Thymus (tissue), 11 donors: Measurements from ENCODE around the gene SLAMF9. TPM values are rescaled to one million over a fixed set of nuclear protein-coding genes. Genes with fewer than 3 reads are reported as not detected.

Source experiments
- DNase-seq, 9 donors: peaks; one replicate each; pipeline ENCODE4 v3.0.0-alpha.2; 2013; ENCODE audit warnings: low spot score in 9 of 9, low read depth in 6 of 9, missing footprints in 1 of 9
- H3K27ac ChIP-seq, 2 donors: one replicate each; pipeline ENCODE4 v1.5.1; 2013; ENCODE audit warnings: control low read depth in 1 of 2, low read depth in 1 of 2, low read length in 1 of 2, mild to moderate bottlenecking in 1 of 2, moderate library complexity in 1 of 2
- H3K27me3 ChIP-seq, 2 donors: one replicate each; pipeline ENCODE4 v1.5.1; 2013; ENCODE audit warnings: low read length in 1 of 2; ENCODE audit not compliant: control insufficient read depth in 2 of 2, insufficient read depth in 1 of 2
- H3K36me3 ChIP-seq, 2 donors: one replicate each; pipeline ENCODE4 v1.5.1; 2013; ENCODE audit warnings: low read length in 1 of 2, mild to moderate bottlenecking in 1 of 2, moderate library complexity in 1 of 2; ENCODE audit not compliant: control insufficient read depth in 2 of 2, insufficient read depth in 2 of 2
- H3K4me1 ChIP-seq, 2 donors: one replicate each; pipeline ENCODE4 v1.5.1; 2013; ENCODE audit warnings: low read length in 2 of 2; ENCODE audit not compliant: control insufficient read depth in 2 of 2, insufficient read depth in 2 of 2
- H3K4me3 ChIP-seq, 2 donors: one replicate each; pipeline ENCODE4 v1.5.1; 2013; ENCODE audit warnings: low read length in 2 of 2, control low read depth in 1 of 2, mild to moderate bottlenecking in 1 of 2
- H3K9me3 ChIP-seq, 2 donors: one replicate each; pipeline ENCODE4 v1.5.1; 2013; ENCODE audit warnings: low read length in 1 of 2, mild to moderate bottlenecking in 1 of 2; ENCODE audit not compliant: control insufficient read depth in 2 of 2, insufficient read depth in 1 of 2
- WGBS: extraction: QIAGEN DNeasy Blood & Tissue Kit; methylation state at CpG from one replicate; pipeline ENCODE4 v1.1.7; 2013; 5-methylcytosine and 5-hydroxymethylcytosine counted together
- polyA plus RNA-seq: library from polyadenylated mRNA; stranded (reverse); fragments of 200-250 nt; gene quantifications from one replicate; pipeline ENCODE4 v1.2.3, GENCODE V29; 2013
- total RNA-seq: library from RNA; stranded (reverse); fragments of 120-200 nt; gene quantifications from one replicate; pipeline ENCODE4 v1.2.4, GENCODE V29; 2013
- donor health status: healthy.

SLAMF9 gene
- total and polyA plus RNA-seq, 2 donors: 0.09 to 0.71 TPM

DNA sequence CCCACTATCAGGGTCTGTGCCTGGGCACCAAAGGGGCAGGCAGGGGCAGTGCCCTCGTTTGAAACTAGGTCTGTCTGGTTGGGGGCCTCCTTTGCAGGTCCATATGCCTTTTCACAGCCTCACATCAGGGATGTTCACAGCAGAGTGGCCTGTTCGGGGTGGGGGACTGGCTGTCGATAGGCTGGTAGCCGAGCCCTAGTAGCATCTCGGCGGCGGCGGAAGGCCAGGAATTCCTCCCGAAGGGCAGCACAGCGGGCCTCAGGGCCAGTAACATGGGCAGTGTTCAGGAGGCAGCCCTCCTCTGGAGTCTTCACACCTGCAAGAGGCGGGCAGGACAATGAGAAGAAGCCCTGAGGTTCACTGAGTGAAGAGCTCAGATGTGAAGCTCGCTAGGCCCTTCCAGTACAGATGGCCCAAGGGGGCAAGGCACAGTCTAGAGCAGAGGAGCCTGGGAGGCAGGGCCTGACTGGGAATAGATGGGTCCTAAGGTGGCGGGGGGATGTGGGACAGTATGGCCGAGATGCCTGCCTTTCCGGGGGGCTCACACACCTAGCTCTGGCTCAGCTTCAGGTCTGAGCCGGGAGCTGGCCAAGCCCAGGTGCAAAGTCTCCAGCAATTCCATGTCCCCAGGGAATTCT is 26.7 kb downstream of the SLAMF9 start:
- DNase-seq: no peak
- Histone ChIP-seq H3K36me3 (no peaks in the 10 kb centered on the region), H3K27ac (no peak overlapping the region), H3K27me3 (no peaks in the 10 kb centered on the region), H3K4me3 (no peak overlapping the region), H3K9me3 (no peaks in the 10 kb centered on the region), H3K4me1 (peaks cover 2 to 38% of the 10 kb centered on the region in 2 donors)
- WGBS: 95% methylated on average over 16 of the region's 16 CpGs

DNA sequence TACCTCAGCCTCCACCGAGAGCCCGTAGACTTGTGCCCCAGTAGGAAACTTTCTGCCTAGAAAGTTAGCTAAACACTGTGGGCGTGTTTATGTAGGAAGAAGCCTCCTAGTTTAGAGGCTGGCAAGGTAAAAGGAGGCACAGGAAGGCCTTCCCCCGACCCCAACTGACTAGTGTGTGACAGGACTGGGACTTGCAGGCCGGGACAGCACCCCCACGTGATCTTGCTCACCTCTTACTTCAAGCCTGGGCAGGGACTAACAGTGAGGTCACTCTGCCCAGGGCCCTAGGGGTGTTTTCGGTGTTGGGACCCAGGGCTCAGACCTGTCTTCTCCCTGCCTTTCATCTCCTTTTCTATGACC is 28.3 kb downstream of the SLAMF9 start:
- Histone ChIP-seq H3K27ac (peak overlapping the region; percentile 95), H3K9me3 (no peaks in the 10 kb centered on the region), H3K4me3 (peak overlapping the region; percentile 61 to 89), H3K36me3 (peaks cover 0 to 2% of the 10 kb centered on the region in 2 donors), H3K4me1 (peaks cover 19 to 51% of the 10 kb centered on the region in 2 donors), H3K27me3 (no peaks in the 10 kb centered on the region)
- DNase-seq: no peak
- WGBS: 13% methylated on average over 7 of the region's 7 CpGs

DNA sequence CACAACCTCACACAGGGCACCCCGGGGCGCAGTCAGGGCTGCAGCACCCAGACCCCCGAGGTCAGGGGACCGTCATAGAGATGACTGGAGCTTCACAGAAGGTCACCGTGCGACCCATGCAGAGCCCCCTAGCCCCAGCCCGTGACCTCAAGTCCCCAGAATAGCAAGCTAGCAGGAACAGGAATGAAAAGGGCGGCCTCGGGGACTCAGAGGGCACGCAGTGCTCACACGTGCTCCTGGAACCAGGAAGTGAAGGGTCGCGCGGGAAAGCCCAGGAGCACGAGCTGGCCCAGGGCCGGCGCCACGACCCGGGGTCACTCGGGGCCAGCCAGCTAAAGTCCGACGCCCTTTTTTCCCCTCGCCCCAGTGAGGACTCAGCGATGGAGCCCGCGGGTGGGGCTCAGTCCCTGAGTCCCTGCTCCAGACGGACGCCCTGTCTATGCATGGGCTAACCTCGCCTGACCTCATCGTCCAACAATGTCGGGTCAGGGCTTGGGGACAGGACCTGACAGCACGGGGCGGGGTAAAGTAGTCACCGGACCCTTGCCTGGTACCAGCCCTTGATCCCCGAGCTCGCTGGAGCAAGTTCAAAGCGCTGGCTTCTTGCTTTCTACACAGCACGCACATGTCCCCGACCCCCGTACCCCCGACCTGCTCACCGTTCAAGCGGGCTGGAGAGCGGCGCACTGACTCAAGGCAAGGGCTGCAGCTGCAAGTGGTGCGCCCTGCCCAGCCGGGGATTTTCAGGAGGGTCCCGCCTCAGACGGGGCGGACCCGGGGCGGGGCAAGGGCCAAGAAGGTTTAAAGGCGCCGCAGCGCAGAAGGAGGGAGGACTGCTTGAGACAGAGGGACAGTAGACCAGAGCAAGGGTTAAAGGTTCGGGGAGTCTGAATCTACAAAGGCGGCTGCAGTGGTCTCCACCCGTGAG is 29.0 kb downstream of the SLAMF9 start, which contains the start of gene TAGLN2:
TSS of gene TAGLN2 (minus strand) at position 717 of the 928 bp plus-strand sequence. CDS start 4,998 bp downstream, outside the sequence.
- H3K27me3 ChIP-seq: no peaks in the 10 kb centered on the region
- H3K9me3 ChIP-seq: no peaks in the 10 kb centered on the region
- WGBS: under 1% methylated on average over 58 of the region's 58 CpGs
- H3K36me3 ChIP-seq: peaks cover 5 to 9% of the 10 kb centered on the region in 2 donors
- H3K4me3 ChIP-seq: peak within 1 kb of the TSS; percentile 61 to 89
- DNase-seq: peak in 8 of 9 donors; percentile 64 to 93 (median 84)
- peak within 1 kb of the TSS; percentile 95 for H3K27ac ChIP-seq
- H3K4me1 ChIP-seq: peaks cover 25 to 57% of the 10 kb centered on the region in 2 donors

DNA sequence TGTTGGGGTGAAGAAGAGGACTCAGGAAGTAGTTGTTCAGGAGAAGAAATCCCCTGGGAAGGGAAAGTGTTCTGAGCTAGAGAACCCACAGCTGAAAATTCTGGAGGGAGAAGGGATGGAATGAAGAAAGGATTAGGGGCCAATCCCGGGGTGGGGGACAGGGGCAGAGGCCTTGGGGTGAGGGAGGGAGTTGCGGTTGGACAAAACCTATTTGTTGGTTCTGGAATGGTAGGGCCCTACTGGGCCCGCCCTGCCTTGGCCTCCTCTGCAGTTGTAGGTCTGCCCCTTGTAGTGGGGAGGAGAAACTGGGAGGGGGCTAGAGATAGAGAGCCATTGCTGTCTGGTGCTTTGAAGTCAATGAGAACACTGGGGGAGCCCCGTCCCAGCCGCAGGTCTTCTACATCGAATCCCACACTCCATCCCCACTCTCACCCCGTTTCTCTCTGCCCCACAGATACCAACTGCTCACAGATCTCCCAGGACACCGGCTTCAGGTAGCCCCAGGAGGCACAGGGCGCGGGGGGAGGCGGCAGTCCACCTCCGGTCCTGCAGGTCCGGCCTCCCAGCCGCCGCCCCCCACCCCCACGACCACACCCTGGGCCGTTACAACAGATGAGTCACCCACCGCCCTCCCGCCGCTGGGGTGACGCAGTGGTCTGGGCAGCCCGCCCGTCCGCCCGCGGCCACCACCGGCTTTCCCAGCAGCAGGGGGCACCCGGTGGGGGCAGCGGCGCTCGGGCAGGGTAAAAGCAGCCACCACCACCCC is 29.8 kb downstream of the SLAMF9 start:
- peaks cover 13 to 17% of the 10 kb centered on the region in 2 donors for H3K36me3 ChIP-seq
- under 1% methylated on average over 31 of the region's 31 CpGs for WGBS
- H3K27ac ChIP-seq: peak overlapping the region; percentile 95
- peak in 3 of 9 donors; percentile 45 to 71 (median 58) for DNase-seq
- H3K9me3 ChIP-seq: no peaks in the 10 kb centered on the region
- peaks cover 27 to 66% of the 10 kb centered on the region in 2 donors for H3K4me1 ChIP-seq
- no peaks in the 10 kb centered on the region for H3K27me3 ChIP-seq
- H3K4me3 ChIP-seq: peak overlapping the region; percentile 61 to 89

DNA sequence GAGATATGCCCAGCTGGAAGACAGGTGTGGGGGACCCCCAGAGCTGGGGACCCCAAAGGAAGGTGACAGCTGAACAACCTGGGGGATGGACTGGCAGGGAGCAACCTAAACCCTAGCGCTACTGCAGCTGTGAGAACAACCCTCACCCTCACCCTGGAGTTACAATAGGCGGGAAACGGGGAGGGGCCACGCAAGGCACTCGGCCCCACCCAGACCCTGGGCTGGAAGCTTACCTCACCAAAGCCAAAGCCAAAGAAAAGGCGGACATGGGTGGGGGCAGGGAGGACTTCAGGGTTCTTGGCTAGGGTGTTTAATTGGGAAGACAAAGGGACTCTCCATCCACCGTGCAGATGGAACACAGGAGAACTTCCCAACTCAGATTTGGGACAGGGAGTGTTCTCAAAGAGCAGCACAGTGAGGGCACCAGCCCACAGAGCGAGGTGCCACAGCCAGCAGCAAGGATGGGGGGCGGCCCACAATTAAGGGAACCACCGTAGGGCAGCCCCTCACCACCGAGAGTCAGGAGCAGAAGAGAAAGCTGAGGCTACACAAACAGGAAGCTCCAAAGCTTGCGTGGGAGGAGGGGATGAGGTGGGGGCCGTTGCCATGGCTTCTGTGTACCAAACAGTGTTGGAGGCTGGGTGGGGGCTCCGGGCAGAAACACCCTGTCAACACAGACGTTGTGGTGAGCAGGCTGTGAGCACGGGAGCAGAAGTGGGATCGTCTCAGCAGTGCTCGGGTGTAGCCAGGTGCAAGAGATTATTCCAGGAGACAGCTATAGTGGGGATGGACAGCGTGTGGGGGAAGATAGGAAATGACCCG is 30.6 kb downstream of the SLAMF9 start:
- Histone ChIP-seq H3K36me3 (peaks cover 21 to 25% of the 10 kb centered on the region in 2 donors), H3K4me1 (peaks cover 34 to 74% of the 10 kb centered on the region in 2 donors), H3K4me3 (peak overlapping the region; percentile 61 to 89), H3K27me3 (no peaks in the 10 kb centered on the region), H3K9me3 (no peaks in the 10 kb centered on the region), H3K27ac (peak overlapping the region; percentile 95)
- under 1% methylated on average over 20 of the region's 20 CpGs for WGBS
- peak in 8 of 9 donors; percentile 69 to 95 (median 87) for DNase-seq

DNA sequence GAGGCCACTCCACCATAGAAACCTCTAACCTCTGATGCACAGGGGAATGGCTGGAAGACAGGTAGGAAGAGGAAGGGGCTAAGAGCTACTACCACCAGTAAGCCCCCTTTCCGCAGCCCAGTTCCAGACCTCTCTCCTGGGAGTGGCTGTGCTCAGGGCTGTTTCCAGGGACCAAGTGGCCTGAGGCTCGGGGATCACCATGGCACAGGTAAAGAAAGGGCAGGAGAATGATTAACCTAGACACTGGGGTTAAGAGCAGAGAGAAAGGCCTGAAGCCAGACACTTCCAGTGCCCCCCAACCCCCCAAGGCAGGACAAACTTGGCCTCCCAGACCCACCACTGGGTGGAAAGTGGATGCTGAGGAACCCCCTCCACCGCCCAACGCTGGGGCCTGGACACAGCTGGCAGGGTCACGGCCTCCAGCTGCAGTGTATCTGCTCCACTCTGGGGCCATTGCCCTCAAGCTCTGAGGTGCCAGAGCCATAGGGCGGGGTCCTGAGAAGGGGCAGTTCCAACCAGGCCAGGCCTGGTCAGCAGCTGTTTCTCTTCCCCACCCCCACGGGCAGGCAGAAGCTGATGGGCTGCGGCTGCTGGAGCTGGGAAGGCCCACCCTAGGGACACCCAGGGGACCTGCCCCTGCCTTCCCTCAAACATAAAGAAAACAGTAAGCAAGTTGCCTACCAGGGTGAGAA is 31.4 kb downstream of the SLAMF9 start:
- WGBS: 38% methylated on average over 8 of the region's 8 CpGs
- Histone ChIP-seq H3K9me3 (no peaks in the 10 kb centered on the region), H3K27ac (peak overlapping the region; percentile 95), H3K4me3 (peak overlapping the region; percentile 61 to 89), H3K4me1 (peaks cover 39 to 81% of the 10 kb centered on the region in 2 donors), H3K27me3 (no peaks in the 10 kb centered on the region), H3K36me3 (peaks cover 26 to 33% of the 10 kb centered on the region in 2 donors)
- no peak for DNase-seq

DNA sequence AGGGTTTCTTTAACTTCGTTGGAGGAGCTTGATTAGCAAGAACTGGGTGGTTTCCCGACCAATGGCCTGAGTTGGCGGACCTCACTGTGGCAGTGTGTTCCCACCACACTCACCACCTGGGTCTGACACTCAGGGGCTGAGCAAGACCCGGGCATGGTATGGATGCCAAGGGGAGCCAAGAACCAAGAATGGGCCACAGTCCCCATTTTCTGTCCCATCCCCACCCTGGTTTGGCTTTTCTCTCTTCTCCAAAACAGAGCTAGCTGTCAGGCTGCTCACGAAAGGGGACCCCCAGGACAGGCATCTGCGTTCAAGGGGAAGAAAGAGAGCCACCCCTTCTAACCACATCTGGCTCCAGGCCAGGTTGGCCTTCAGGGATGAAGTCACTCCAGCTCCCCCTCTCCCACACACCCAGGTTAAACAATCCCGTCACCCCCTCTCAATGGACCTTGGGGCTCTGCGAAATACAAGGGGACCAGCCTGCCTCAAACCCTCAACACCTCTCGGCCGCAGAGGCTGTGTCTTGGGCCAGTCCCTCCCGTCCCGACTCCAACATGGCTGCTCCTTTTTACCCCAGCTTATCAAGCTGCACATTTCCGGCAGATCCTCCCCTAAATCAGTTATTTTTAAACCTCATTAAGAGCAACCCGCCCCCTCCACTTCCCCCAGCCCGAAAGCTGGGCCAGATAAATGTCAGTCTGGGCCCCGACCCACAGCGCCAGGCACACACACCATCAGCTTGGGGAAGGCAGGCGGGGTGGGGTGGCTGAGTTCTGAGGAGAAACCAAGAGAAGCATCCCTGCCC is 32.1 kb downstream of the SLAMF9 start:
- Histone ChIP-seq H3K4me3 (peak overlapping the region; percentile 61 to 89), H3K36me3 (peaks cover 30 to 38% of the 10 kb centered on the region in 2 donors), H3K9me3 (no peaks in the 10 kb centered on the region), H3K27me3 (no peaks in the 10 kb centered on the region), H3K4me1 (peaks cover 39 to 86% of the 10 kb centered on the region in 2 donors), H3K27ac (peak overlapping the region; percentile 95)
- no peak for DNase-seq
- 7% methylated on average over 18 of the region's 18 CpGs for WGBS
